GM12801 (cell line): ENCODE measurements around the gene APMAP.

Experiments used
- CTCF ChIP-seq: IDR thresholded peaks from one replicate; pipeline ENCODE4 v1.5.1; 2011; ENCODE audit warnings: control low read depth; ENCODE audit not compliant: insufficient read length; ENCODE audit errors: extremely low read depth

The APMAP gene

GRCh38 chr20:25003002-25003401 is 10.5 kb upstream of the APMAP start:
- TF ChIP-seq CTCF, result no peak

- TF ChIP-seq CTCF, result no peak
Measured at GRCh38 chr20:25000268-25000801, 7.8 kb upstream of the APMAP start.

GRCh38 chr20:24999568-24999967 is 7.0 kb upstream of the APMAP start:
- TF ChIP-seq CTCF, result no peak

- no peak for TF ChIP-seq CTCF
Measured at GRCh38 chr20:24998631-24999445, 6.3 kb upstream of the APMAP start.

- no peak for TF ChIP-seq CTCF
Measured at GRCh38 chr20:24998121-24998520, 5.6 kb upstream of the APMAP start.

- TF ChIP-seq CTCF, result no peak
Measured at GRCh38 chr20:24996449-24997377, 4.2 kb upstream of the APMAP start.
